IMR-90 (cell line): ENCODE results near the gene SLC22A4. TPM values are rescaled to one million over a fixed set of nuclear protein-coding genes. Genes with fewer than 3 reads are reported as not detected.

ENCODE experiments used
- ATAC-seq: fragments of 200-7000 bp; cut with Tn5 transposase; 2 replicates; pipeline ENCODE4 v1.9.1; 2020; ENCODE audit warnings: low read depth, mild to moderate bottlenecking, moderate library complexity
- BruUV-seq: library from RNA; stranded (reverse); fragments of 400-500 nt; replicated peaks from 2 replicates; lab custom pipeline; 2021; lab: Mats Ljungman, UMichigan
- CTCF ChIA-PET: fragments of 300-600 bp; formaldehyde crosslinking; extraction: SDS; loops from one replicate; lab custom pipeline; 2021; ENCODE audit warnings: antibody characterized with exemption; lab: Yijun Ruan, JAX
- POLR2A ChIA-PET: fragments of 300-600 bp; sonication (Branson Sonifier 250); formaldehyde crosslinking; loops from one replicate; lab custom pipeline; 2022; ENCODE audit warnings: antibody characterized with exemption; ENCODE audit not compliant: unreplicated experiment; lab: Charles Lee
- DNase-seq: peaks from one replicate; pipeline ENCODE4 v3.0.0; 2013
- H2AFZ ChIP-seq: replicated peaks from 2 replicates; pipeline ENCODE3; 2013; ENCODE audit warnings: low read length, mild to moderate bottlenecking; ENCODE audit not compliant: poor library complexity
- H2AK5ac ChIP-seq: 2 replicates; pipeline ENCODE4 v1.6.1; 2013; ENCODE audit warnings: low read depth, low read length, inconsistent platforms
- H2AK9ac ChIP-seq: replicated peaks from 2 replicates; pipeline ENCODE3; 2013; ENCODE audit warnings: mild to moderate bottlenecking, low read depth, low read length, moderate library complexity; ENCODE audit not compliant: poor library complexity
- H2BK120ac ChIP-seq: 2 replicates; pipeline ENCODE4 v1.6.1; 2013; ENCODE audit warnings: low read depth, low read length, inconsistent platforms
- H2BK15ac ChIP-seq: 3 replicates; pipeline ENCODE4 v1.6.1; 2013; ENCODE audit warnings: low read depth, low read length, inconsistent platforms
- H2BK20ac ChIP-seq: 2 replicates; pipeline ENCODE4 v1.6.1; 2013; ENCODE audit warnings: low read depth, mild to moderate bottlenecking, inconsistent platforms, low read length, moderate library complexity
- H2BK5ac ChIP-seq: 2 replicates; pipeline ENCODE4 v1.6.1; 2013; ENCODE audit warnings: mild to moderate bottlenecking, low read depth, low read length, inconsistent platforms; ENCODE audit not compliant: poor library complexity, severe bottlenecking
- H3K14ac ChIP-seq: replicated peaks from 2 replicates; pipeline ENCODE4 v1.6.1; 2013; ENCODE audit warnings: low read depth, low read length, inconsistent platforms
- H3K18ac ChIP-seq: 2 replicates; pipeline ENCODE4 v1.6.1; 2013; ENCODE audit warnings: low read depth, low read length, control low read depth
- H3K23ac ChIP-seq: 2 replicates; pipeline ENCODE4 v1.6.1; 2013; ENCODE audit warnings: low read depth, low read length, inconsistent platforms
- H3K27ac ChIP-seq: 2 replicates; pipeline ENCODE4 v1.5.1; 2013; ENCODE audit warnings: mild to moderate bottlenecking, control low read depth, low read length; ENCODE audit not compliant: insufficient read depth
- H3K27me3 ChIP-seq: 2 replicates; pipeline ENCODE4 v1.6.1; 2013; ENCODE audit warnings: low read length; ENCODE audit not compliant: control insufficient read depth, insufficient read depth
- H3K36me3 ChIP-seq: 2 replicates; pipeline ENCODE4 v1.6.1; 2013; ENCODE audit warnings: low read length, mixed read lengths; ENCODE audit not compliant: control insufficient read depth, insufficient read depth
- H3K4ac ChIP-seq: 2 replicates; pipeline ENCODE4 v1.6.1; 2013; ENCODE audit warnings: low read depth, low read length, inconsistent platforms
- H3K4me1 ChIP-seq: 2 replicates; pipeline ENCODE4 v1.6.1; 2013; ENCODE audit warnings: low read length, mixed read lengths; ENCODE audit not compliant: control insufficient read depth, insufficient read depth
- H3K4me2 ChIP-seq: 2 replicates; pipeline ENCODE4 v1.6.1; 2013; ENCODE audit warnings: low read depth, mild to moderate bottlenecking, control low read depth, low read length, moderate library complexity
- H3K4me3 ChIP-seq: 2 replicates; pipeline ENCODE4 v1.5.1; 2013; ENCODE audit warnings: low read depth, mild to moderate bottlenecking, control low read depth, low read length, moderate library complexity; ENCODE audit not compliant: insufficient read depth
- H3K56ac ChIP-seq: 2 replicates; pipeline ENCODE4 v1.6.1; 2013; ENCODE audit warnings: low read length, inconsistent platforms; ENCODE audit not compliant: insufficient read depth; ENCODE audit errors: extremely low read depth
- H3K79me1 ChIP-seq, 2 experiments: 2 replicates each; pipeline ENCODE4 v1.6.1; 2013; ENCODE audit warnings: low read length in 2 of 2, inconsistent platforms in 1 of 2, low read depth in 1 of 2
- H3K9ac ChIP-seq: 2 replicates; pipeline ENCODE4 v1.6.1; 2013; ENCODE audit warnings: low read depth, low read length, control low read depth
- H3K9me1 ChIP-seq: 2 replicates; pipeline ENCODE4 v1.6.1; 2013; ENCODE audit warnings: low read length, inconsistent platforms; ENCODE audit not compliant: insufficient read depth
- H3K9me3 ChIP-seq: 2 replicates; pipeline ENCODE4 v1.6.1; 2013; ENCODE audit warnings: low read length; ENCODE audit not compliant: control insufficient read depth, insufficient read depth
- H4K20me1 ChIP-seq: 2 replicates; pipeline ENCODE4 v1.6.1; 2013; ENCODE audit warnings: low read length, inconsistent platforms; ENCODE audit not compliant: insufficient read depth
- H4K5ac ChIP-seq: 2 replicates; pipeline ENCODE4 v1.6.1; 2013; ENCODE audit warnings: mild to moderate bottlenecking, low read depth, low read length, control low read depth
- H4K8ac ChIP-seq, 2 experiments: 2 replicates each; pipeline ENCODE4 v1.6.1; 2013; ENCODE audit warnings: low read depth in 2 of 2, low read length in 2 of 2, control low read depth in 1 of 2, inconsistent platforms in 1 of 2
- H4K91ac ChIP-seq: 2 replicates; pipeline ENCODE4 v1.6.1; 2013; ENCODE audit warnings: low read depth, low read length, inconsistent platforms; ENCODE audit not compliant: insufficient read depth
- BHLHE40 ChIP-seq: fragments of 150-350 bp; IDR thresholded peaks from 2 replicates; pipeline ENCODE4 v1.6.1; 2016; ENCODE audit warnings: mild to moderate bottlenecking, low read depth, low read length
- CEBPB ChIP-seq: IDR thresholded peaks from 2 replicates; pipeline ENCODE4 v1.6.1; 2012; ENCODE audit warnings: low read depth, low read length, improper control_type of control experiment
- CHD1 ChIP-seq: IDR thresholded peaks from 2 replicates; pipeline ENCODE4 v1.6.1; 2012; ENCODE audit warnings: low read depth, low read length, improper control_type of control experiment
- CTCF ChIP-seq: conservative IDR thresholded peaks from 2 replicates; pipeline ENCODE4 v1.5.1; 2012; ENCODE audit warnings: mild to moderate bottlenecking, low read depth, low read length, improper control_type of control experiment
- ELK1 ChIP-seq: fragments of 150-350 bp; IDR thresholded peaks from 2 replicates; pipeline ENCODE4 v1.6.1; 2016; ENCODE audit warnings: low read depth, mild to moderate bottlenecking, low read length, moderate library complexity, borderline replicate concordance
- FOS ChIP-seq: fragments of 150-350 bp; IDR thresholded peaks from 2 replicates; pipeline ENCODE4 v1.6.1; 2016; ENCODE audit warnings: low read depth, low read length
- MAFK ChIP-seq: IDR thresholded peaks from 2 replicates; pipeline ENCODE4 v1.6.1; 2012; ENCODE audit warnings: low read depth, low read length, improper control_type of control experiment
- MAZ ChIP-seq: IDR thresholded peaks from 2 replicates; pipeline ENCODE4 v1.6.1; 2012; ENCODE audit warnings: low read depth, mild to moderate bottlenecking, low read length, improper control_type of control experiment, moderate library complexity, borderline replicate concordance
- MXI1 ChIP-seq: IDR thresholded peaks from 2 replicates; pipeline ENCODE4 v1.6.1; 2012; ENCODE audit warnings: low read depth, mild to moderate bottlenecking, low read length, moderate library complexity, borderline replicate concordance
- NFE2L2 ChIP-seq: fragments of 150-350 bp; IDR thresholded peaks from 2 replicates; pipeline ENCODE4 v1.6.1; 2016; ENCODE audit warnings: low read depth, mild to moderate bottlenecking, low read length
- POLR2A ChIP-seq: IDR thresholded peaks from 2 replicates; pipeline ENCODE4 v1.6.1; 2012; ENCODE audit warnings: mild to moderate bottlenecking, low read depth, low read length
- RAD21 ChIP-seq: IDR thresholded peaks from 2 replicates; pipeline ENCODE4 v1.6.1; 2012; ENCODE audit warnings: low read length, improper control_type of control experiment
- RCOR1 ChIP-seq: IDR thresholded peaks from 2 replicates; pipeline ENCODE4 v1.6.1; 2012; ENCODE audit warnings: mild to moderate bottlenecking, low read length, improper control_type of control experiment; ENCODE audit not compliant: insufficient replicate concordance
- RFX5 ChIP-seq: IDR thresholded peaks from 2 replicates; pipeline ENCODE4 v1.8.0; 2012; ENCODE audit warnings: low read depth, mild to moderate bottlenecking, low read length, moderate library complexity
- SMC3 ChIP-seq: fragments of 150-350 bp; IDR thresholded peaks from 2 replicates; pipeline ENCODE4 v1.6.1; 2016; ENCODE audit warnings: low read depth, mild to moderate bottlenecking, antibody characterized with exemption, low read length, moderate library complexity
- USF2 ChIP-seq: fragments of 150-350 bp; IDR thresholded peaks from 2 replicates; pipeline ENCODE4 v1.6.1; 2017; ENCODE audit warnings: mild to moderate bottlenecking, antibody characterized with exemption, low read length, low read depth
- WGBS, 2 experiments: methylation state at CpG; one replicate each; pipeline versions ENCODE4 v1.1.5 to v1.1.7; 2013; ENCODE audit warnings: missing lambda C conversion rate in 2 of 2; ENCODE audit not compliant: insufficient read length in 1 of 2; ENCODE audit errors: extremely low coverage in 2 of 2; 5-methylcytosine and 5-hydroxymethylcytosine counted together
- dilution Hi-C: fragments of 300-500 bp; cut with HindIII; formaldehyde crosslinking; loops from one replicate; pipeline ENCODE4 v1.14.3; 2018; ENCODE audit warnings: low sequenced_read_pairs; ENCODE audit not compliant: unreplicated experiment
- in situ Hi-C: fragments of 300-500 bp; cut with MboI; formaldehyde crosslinking; loops from 3 replicates; pipeline ENCODE4 v1.14.3; 2019; ENCODE audit warnings: low sequenced_read_pairs, inconsistent platforms, mixed read lengths
- intact Hi-C: fragments of 100-400 bp; cut with micrococcal nuclease; formaldehyde crosslinking; loops from 2 replicates; pipeline ENCODE4 v1.10.0; 2022
- polyA plus RNA-seq, 3 experiments: library from polyadenylated mRNA; depleted of rRNA; stranded (reverse); fragments of >200 nt; gene quantifications; 2 replicates each; pipeline ENCODE4 v1.2.3, GENCODE V29; 2012; ENCODE audit warnings: low replicate concordance in 1 of 3
- total RNA-seq: library from RNA; depleted of rRNA; stranded (reverse); fragments of >200 nt; gene quantifications from 2 replicates; pipeline ENCODE4 v1.2.3, GENCODE V29; 2012

Gene SLC22A4
- total and polyA plus RNA-seq, 2 of the 4 experiments (the other 2 are of a cell fraction): 2.6 to 3.2 TPM

- CTCF ChIA-PET: interaction anchor here (0.9 kb wide), 1 partner anchor 74 kb away, joined by 3 read pairs; no protein-coding TSS in a partner anchor
- no peak overlapping the region for H3K14ac ChIP-seq
- peaks cover 4 to 22% of the 10 kb centered on the region in 2 experiments; a peak in 3 of 4 replicates for H3K79me1 ChIP-seq
- no peak overlapping the region for H2BK15ac ChIP-seq
- H3K9ac ChIP-seq: no peak overlapping the region
- DNase-seq (no peak), ATAC-seq (no peak)
- H3K4me2 ChIP-seq: no peak overlapping the region
- no peak overlapping the region for H2BK120ac ChIP-seq
- H4K8ac ChIP-seq: no peak overlapping the region
- H3K36me3 ChIP-seq: no peaks in the 10 kb centered on the region
- H3K27ac ChIP-seq: no peak overlapping the region
- intact Hi-C loops: no loop called here
- TF ChIP-seq SMC3 (no peak), POLR2A (no peak), RCOR1 (no peak), CTCF (no peak), MAZ (no peak), RAD21 (no peak), NFE2L2 (no peak), FOS (no peak), CHD1 (no peak), CEBPB (no peak), BHLHE40 (no peak), MAFK (no peak), RFX5 (no peak), MXI1 (no peak), ELK1 (no peak), USF2 (no peak)
- H4K91ac ChIP-seq: no peak overlapping the region
- H3K4me3 ChIP-seq: no peak overlapping the region
- H4K20me1 ChIP-seq: peaks cover 12% of the 10 kb centered on the region
- H3K56ac ChIP-seq: no peak overlapping the region
- no peaks in the 10 kb centered on the region for H3K27me3 ChIP-seq
- POLR2A ChIA-PET: no interaction called here
- 0 out of 2 replicates have a peak, but pooled peaks cover 7% of the 10 kb centered on the region for H3K9me1 ChIP-seq
- no peak overlapping the region for H2AK5ac ChIP-seq
- H2AFZ ChIP-seq: no peak overlapping the region
- 100% methylated on average over 1 of the region's 7 CpGs; no CpG with 5 or more reads in 1 of the 2 experiments for WGBS, 2 experiments
- H3K9me3 ChIP-seq: no peaks in the 10 kb centered on the region
- in situ Hi-C loops: no loop called here
- dilution Hi-C loops: no loop called here
- no peak overlapping the region for H3K18ac ChIP-seq
- no peak overlapping the region for H3K4ac ChIP-seq
- no peak overlapping the region for H2BK20ac ChIP-seq
- BruUV-seq: no TSS peak
- H3K4me1 ChIP-seq: peaks cover 9% of the 10 kb centered on the region
- H2AK9ac ChIP-seq: no peak overlapping the region
- H3K23ac ChIP-seq: no peak overlapping the region
- H4K5ac ChIP-seq: no peak overlapping the region
- no peak overlapping the region for H2BK5ac ChIP-seq
These were observed 39.7 kb upstream of the SLC22A4 start for GRCh38 chr5:132254321-132254977.
